ENCODE data around the gene KIF21A. TPM values are rescaled to one million over a fixed set of nuclear protein-coding genes. Genes with fewer than 3 reads are reported as not detected.
A peak's percentile ranks its signal among the peaks of the same experiment; 100 is the strongest.

KIF21A gene
- total RNA-seq, 4 donors from 2014 or later = 26.4 to 55.0 (median 40.7) TPM

DNA sequence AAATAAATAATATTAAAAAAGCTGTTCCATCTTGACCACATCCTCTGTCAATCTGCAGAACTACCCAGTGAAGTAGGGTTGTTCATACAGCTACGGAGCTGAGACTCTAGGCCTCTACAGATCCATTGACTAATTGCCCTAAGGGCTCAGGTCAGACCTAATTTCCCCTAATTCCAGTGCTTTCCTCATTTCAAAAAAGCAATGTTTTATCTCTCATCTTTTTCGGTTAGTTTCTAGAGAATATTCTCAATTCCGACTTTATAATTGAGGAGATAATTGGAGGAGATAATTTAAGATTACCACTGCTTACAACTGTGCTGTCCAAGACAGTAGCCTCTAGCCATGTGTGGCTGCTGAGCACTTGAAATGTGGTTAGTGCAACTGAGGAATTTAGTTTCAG is 167.1 kb downstream of the KIF21A start:
- Histone ChIP-seq H3K4me1 (no peaks in the 10 kb centered on the region), H3K27ac (no peak overlapping the region), H3K4me3 (no peak overlapping the region), H3K36me3 (no peaks in the 10 kb centered on the region), H3K9me3 (no peaks in the 10 kb centered on the region), H3K27me3 (no peaks in the 10 kb centered on the region)
- no peak for DNase-seq (ENCODE audit: low spot score in 2 of 2)
- WGBS = 63% methylated on average over 3 of the region's 3 CpGs
- TF ChIP-seq POLR2AphosphoS5 (IDR thresholded peaks at IDR 0.05) (no peak), EP300 (IDR thresholded peaks at IDR 0.05) (no peak), POLR2A (IDR thresholded peaks at IDR 0.05) (no peak)
- TF ChIP-seq, protein P1, sequence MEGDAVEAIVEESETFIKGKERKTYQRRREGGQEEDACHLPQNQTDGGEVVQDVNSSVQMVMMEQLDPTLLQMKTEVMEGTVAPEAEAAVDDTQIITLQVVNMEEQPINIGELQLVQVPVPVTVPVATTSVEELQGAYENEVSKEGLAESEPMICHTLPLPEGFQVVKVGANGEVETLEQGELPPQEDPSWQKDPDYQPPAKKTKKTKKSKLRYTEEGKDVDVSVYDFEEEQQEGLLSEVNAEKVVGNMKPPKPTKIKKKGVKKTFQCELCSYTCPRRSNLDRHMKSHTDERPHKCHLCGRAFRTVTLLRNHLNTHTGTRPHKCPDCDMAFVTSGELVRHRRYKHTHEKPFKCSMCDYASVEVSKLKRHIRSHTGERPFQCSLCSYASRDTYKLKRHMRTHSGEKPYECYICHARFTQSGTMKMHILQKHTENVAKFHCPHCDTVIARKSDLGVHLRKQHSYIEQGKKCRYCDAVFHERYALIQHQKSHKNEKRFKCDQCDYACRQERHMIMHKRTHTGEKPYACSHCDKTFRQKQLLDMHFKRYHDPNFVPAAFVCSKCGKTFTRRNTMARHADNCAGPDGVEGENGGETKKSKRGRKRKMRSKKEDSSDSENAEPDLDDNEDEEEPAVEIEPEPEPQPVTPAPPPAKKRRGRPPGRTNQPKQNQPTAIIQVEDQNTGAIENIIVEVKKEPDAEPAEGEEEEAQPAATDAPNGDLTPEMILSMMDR (IDR thresholded peaks at IDR 0.05) = no peak

DNA sequence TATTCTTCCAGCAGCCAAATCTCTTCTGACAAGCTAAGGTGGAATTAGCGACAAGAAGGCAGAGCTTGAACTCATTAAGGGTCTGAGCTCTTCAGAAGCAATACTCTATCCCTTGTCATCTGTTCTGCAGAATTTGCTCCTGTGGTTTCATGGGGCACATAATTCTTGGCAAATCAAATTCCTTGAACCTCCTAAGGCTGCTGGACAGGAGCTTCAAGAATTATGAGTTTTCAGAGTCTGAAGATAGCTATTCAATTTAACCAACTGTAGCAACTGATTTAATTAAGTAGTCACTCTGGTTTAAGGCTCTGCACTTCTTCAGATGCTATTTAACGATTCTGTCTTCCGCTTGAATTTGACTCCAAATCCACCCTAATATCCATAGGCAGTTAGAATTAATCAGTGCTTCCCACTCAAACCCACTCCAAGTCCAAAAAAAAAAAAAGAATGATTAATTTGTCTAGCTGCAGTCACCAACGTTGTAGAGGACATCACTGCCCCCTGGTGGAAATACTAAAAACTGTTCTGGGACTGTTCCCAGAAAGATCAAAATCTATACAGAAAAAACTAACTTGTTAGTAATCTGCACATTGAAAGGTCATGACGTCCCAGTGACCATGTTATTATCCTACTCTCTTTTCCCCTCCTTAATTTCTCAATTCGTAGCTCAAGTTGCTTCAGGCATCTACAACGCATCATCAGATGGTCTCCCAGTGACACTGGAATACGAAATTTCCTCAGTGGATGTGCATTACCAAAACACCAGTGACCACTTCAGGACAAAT is 169.9 kb downstream of the KIF21A start:
- H3K4me3 ChIP-seq = no peak overlapping the region
- no peak for DNase-seq (ENCODE audit: low spot score in 2 of 2)
- 30% methylated on average over 8 of the region's 8 CpGs for WGBS
- H3K27me3 ChIP-seq = no peaks in the 10 kb centered on the region
- H3K9me3 ChIP-seq = no peaks in the 10 kb centered on the region
- no peaks in the 10 kb centered on the region for H3K36me3 ChIP-seq
- H3K27ac ChIP-seq = no peak overlapping the region
- no peak for TF ChIP-seq EP300 (IDR thresholded peaks at IDR 0.05)
- no peak for TF ChIP-seq POLR2A (IDR thresholded peaks at IDR 0.05)
- no peak for TF ChIP-seq POLR2AphosphoS5 (IDR thresholded peaks at IDR 0.05)
- TF ChIP-seq, protein P1 (IDR thresholded peaks at IDR 0.05) = peak in 1 of 2 donors; percentile 43
- H3K4me1 ChIP-seq = no peaks in the 10 kb centered on the region

DNA sequence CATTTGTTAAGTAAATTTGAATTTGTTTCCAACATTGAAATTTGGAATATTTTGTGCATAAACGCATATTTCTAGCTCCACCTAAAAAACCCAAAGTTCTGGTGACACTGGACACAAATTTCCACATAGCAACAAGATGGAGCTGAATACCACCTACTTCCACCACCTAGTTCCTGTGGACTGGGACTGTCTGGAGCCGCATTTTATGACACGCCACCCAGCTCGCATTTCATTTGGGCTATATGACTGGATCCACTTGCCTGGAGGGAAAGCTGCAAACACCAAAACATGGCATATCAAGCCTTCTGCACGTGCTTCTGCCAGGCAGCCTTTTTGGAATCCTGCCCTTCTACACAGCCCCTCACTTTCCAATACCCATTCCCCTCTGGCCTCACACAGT is 173.4 kb downstream of the KIF21A start:
- Histone ChIP-seq H3K27me3 (no peaks in the 10 kb centered on the region), H3K36me3 (no peaks in the 10 kb centered on the region), H3K9me3 (no peaks in the 10 kb centered on the region), H3K4me1 (no peaks in the 10 kb centered on the region), H3K27ac (no peak overlapping the region), H3K4me3 (no peak overlapping the region)
- 76% methylated on average over 5 of the region's 5 CpGs for WGBS
- TF ChIP-seq POLR2A (IDR thresholded peaks at IDR 0.05) (no peak), EP300 (IDR thresholded peaks at IDR 0.05) (no peak), POLR2AphosphoS5 (IDR thresholded peaks at IDR 0.05) (no peak)
- TF ChIP-seq, protein P1 (IDR thresholded peaks at IDR 0.05) = no peak
- no peak for DNase-seq (ENCODE audit: low spot score in 2 of 2)

DNA sequence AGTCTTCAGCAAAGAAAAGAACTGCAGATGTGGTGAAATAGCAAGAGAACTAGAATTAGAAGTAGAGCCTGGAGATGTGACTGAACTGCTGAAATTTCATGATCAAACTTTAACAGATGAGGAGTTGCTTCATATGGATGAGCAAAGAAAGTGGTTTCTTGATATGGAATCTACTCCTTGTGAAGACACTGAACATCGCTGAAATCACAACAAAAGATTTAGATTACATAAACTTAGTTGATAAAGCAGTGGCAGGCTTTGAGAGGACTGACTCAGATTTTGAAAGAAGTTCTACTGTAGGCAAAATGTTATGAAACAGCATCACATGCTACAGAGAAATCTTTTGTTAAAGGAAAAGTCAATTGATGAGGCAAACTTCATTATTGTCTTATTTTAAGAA is 175.0 kb downstream of the KIF21A start:
- 86% methylated on average over 1 of the region's 1 CpG for WGBS
- Histone ChIP-seq H3K4me1 (no peaks in the 10 kb centered on the region), H3K4me3 (no peak overlapping the region), H3K9me3 (no peaks in the 10 kb centered on the region), H3K27me3 (no peaks in the 10 kb centered on the region), H3K27ac (no peak overlapping the region), H3K36me3 (no peaks in the 10 kb centered on the region)
- no peak for DNase-seq (ENCODE audit: low spot score in 2 of 2)
- TF ChIP-seq, protein P1 (IDR thresholded peaks at IDR 0.05) = no peak
- TF ChIP-seq POLR2A (IDR thresholded peaks at IDR 0.05) = no peak
- TF ChIP-seq POLR2AphosphoS5 (IDR thresholded peaks at IDR 0.05) = no peak
- no peak for TF ChIP-seq EP300 (IDR thresholded peaks at IDR 0.05)

DNA sequence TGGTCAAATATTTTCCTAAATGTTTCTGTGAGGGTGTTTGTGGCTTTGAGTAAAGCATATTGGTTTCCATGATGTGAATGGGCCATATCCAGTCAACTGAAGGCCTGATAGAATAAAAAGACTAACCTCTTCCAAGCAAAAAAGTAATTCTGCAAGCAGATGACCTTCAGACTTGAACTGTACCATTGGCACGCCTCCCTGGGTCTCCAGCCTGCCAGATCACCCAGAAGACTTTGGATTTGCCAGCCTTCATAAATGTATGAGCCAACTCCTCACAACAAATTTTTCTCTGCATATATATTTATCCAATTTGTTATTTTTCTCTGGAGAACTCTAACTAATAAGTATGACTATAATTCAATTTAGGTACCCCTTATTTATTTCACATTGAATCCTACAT is 190.3 kb downstream of the KIF21A start:
- no peak overlapping the region for H3K4me3 ChIP-seq
- no peaks in the 10 kb centered on the region for H3K27me3 ChIP-seq
- H3K27ac ChIP-seq = no peak overlapping the region
- no peak for DNase-seq (ENCODE audit: low spot score in 2 of 2)
- no peaks in the 10 kb centered on the region for H3K9me3 ChIP-seq
- 81% methylated on average over 1 of the region's 1 CpG for WGBS
- no peaks in the 10 kb centered on the region for H3K4me1 ChIP-seq
- H3K36me3 ChIP-seq = no peaks in the 10 kb centered on the region
- TF ChIP-seq POLR2A (IDR thresholded peaks at IDR 0.05) (no peak), EP300 (IDR thresholded peaks at IDR 0.05) (no peak), POLR2AphosphoS5 (IDR thresholded peaks at IDR 0.05) (no peak)
- TF ChIP-seq, protein P1 (IDR thresholded peaks at IDR 0.05) = no peak

Other genes with a start within 250 kb of the KIF21A start
- gene ABCD2, start 176.7 kb upstream of the KIF21A start, total RNA-seq = under 1 TPM; 0.08 to 0.72 (median 0.22) TPM